NOMO-1 treated with DMSO at 0.1 percent for 48 hours (cell line): Measurements from ENCODE around the gene SLC12A4.
A peak's percentile ranks its signal among the peaks of the same experiment; 100 is the strongest.
"Not testable (repeated sequence)": the region's sequence is repeated elsewhere in the genome, so short reads cannot be mapped to it uniquely, and the experiment has no call there.

Experiments used
- DNase-seq: peaks from one replicate; lab custom pipeline; 2025; ENCODE audit not compliant: unreplicated experiment; lab: John Stamatoyannopoulos, UW

The SLC12A4 gene

DNA sequence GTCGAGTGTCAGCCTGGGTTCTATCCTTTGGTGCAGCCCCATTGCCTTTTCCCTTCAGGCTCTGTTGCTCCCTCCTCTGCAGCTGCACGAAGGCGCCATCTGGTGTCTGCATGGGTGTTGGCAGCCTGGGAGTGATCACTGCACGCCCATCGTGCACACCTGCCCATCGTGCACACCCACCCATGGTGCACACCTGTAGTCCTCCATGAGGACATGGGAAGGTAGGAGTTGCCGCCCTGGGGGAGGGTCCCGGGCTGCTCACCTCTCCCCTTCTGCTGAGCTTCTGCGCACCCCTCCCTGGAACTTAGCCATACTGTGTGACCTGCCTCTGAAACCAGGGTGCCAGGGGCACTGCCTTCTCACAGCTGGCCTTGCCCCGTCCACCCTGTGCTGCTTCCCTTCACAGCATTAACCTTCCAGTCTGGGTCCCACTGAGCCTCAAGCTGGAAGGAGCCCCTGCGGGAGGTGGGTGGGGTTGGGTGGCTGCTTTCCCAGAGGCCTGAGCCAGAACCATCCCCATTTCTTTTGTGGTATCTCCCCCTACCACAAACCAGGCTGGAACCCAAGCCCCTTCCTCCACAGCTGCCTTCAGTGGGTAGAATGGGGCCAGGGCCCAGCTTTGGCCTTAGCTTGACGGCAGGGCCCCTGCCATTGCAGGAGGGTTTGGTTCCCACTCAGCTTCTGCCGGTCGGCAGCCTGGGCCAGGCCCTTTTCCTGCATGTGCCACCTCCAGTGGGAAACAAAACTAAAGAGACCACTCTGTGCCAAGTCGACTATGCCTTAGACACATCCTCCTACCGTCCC is 39.7 kb downstream of the SLC12A4 start:
- peak; percentile 35 for DNase-seq

DNA sequence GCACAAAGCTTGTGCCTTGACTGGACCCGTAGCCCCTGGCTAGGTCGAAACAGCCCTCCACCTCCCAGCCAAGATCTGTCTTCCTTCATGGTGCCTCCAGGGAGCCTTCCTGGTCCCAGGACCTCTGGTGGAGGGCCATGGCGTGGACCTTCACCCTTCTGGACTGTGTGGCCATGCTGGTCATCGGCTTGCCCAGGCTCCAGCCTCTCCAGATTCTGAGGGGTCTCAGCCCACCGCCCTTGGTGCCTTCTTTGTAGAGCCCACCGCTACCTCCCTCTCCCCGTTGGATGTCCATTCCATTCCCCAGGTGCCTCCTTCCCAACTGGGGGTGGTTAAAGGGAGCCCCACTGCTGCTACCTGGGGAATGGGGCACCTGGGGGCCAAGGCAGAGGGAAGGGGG is 40.3 kb downstream of the SLC12A4 start:
- DNase-seq, result no peak

DNA sequence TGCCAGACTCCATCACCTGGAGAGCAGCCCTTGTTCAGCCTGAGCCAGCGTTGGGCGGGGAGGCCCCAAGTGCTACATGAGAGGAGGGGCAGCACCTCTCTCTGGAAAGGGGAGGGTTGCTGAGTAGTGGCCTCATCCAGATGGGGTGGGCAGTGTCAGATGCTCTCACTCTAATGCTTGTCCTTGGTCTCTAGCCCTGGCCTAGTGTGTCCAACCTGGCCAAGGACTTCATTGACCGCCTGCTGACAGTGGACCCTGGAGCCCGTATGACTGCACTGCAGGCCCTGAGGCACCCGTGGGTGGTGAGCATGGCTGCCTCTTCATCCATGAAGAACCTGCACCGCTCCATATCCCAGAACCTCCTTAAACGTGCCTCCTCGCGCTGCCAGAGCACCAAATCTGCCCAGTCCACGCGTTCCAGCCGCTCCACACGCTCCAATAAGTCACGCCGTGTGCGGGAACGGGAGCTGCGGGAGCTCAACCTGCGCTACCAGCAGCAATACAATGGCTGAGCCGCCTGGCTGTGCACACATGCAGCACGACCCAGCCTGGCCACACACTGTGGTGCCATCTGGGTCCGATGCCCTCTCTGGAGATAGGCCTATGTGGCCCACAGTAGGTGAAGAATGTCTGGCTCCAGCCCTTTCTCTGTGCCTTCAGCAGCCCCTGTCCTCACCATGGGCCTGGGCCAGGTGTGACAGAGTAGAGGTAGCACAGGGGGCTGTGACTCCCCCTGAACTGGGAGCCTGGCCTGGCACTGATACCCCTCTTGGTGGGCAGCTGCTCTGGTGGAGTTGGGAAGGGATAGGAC is 41.1 kb downstream of the SLC12A4 start:
- DNase-seq, result no peak

DNA sequence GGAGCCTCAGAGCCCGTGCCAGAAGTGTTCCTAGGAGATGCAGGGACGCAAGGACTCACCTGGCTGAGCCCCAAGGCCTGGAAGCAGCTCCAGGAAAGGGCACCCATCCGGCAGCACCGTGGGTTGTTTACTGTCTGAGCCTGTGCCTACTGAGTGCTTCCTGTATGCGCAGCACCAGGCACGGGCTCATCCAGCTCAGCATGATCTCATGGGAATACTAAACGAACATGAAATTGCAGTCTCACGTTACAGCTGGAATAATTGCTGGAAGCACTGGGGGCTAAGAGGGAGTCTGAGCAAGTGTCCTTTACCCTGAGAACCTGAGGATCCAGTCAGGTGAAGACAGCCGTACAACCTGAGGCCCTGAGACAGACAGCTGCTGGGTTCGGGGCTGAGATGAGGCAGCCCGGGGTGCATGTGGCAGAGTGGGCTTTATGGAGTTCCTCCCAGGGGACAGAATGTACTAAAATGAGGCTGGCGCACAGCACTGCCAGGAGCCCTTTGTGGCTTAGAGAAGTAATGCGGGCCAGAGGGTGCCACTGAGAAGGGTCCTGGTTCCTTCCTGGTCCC is 42.2 kb downstream of the SLC12A4 start:
- no peak for DNase-seq

DNA sequence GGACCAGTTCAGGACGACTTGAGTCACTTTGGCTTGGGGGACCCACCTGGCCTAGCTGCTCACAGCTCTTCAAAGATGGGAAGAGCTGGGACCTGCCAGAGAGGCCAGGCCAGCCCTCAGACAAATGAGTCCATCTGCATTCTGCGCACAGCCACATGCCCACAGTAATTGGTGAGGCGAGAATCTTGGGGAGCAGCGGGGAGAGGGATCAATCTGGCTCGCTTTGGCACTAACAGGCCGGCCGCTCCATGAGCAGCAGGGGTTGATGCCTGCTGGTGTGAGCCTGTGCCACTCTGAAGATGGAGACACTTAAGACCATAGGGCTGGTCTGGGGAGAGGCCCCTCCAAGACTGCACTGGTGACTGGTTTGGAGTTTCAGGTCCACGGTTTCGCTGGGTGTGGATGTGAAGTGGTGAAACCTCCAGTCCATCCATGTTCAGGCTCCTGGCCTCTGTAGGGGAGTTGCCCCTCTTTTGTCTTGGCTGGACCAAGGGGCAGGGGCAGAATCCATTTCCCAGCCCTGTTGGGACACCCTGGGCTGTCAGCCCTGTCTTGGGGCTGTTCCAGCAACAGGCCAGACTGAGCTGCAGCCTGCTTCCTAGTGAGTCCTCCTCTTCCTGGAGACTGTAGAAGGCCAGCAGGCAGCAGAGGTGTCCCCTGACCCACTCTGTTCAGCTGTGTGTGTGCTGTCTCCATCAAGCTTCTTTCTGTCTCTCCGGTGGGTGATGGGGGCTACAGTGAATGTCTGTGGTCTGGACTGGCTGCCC is 44.1 kb downstream of the SLC12A4 start:
- DNase-seq, result no peak

DNA sequence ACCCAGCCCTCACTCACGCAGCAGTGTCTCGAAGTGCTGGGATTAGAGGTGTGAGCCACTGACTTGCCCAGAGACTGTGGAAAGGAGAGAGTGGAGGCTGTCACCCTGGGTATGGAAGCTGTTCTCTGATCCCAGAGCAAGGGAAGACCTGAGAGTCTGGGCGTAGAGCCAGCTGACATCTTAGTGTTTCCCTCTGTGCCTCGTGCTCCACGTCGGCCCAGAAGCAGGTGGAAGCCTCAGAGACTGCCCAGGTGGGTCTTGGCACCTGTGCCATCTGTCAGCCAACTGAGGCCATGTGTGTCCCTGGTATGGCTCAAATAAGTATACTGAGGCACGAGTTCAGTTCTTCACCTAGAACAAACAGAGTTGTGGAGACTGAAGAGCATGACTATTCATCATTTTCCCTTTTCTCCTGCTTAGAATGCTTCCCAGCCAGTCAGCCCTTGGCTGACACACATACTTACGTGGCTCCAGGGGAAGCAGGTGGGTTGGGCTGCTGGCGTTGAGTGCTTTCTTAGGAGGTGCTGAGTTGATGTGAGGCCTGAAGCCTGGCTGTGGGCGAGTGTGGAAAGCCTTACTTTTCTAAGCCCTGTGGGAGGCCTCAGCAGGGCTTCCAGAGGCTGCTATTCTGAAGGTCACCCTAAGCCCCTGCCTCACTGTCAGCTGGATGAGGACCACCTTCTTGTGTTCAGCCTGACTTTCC is 44.9 kb downstream of the SLC12A4 start:
- DNase-seq, result no peak

DNA sequence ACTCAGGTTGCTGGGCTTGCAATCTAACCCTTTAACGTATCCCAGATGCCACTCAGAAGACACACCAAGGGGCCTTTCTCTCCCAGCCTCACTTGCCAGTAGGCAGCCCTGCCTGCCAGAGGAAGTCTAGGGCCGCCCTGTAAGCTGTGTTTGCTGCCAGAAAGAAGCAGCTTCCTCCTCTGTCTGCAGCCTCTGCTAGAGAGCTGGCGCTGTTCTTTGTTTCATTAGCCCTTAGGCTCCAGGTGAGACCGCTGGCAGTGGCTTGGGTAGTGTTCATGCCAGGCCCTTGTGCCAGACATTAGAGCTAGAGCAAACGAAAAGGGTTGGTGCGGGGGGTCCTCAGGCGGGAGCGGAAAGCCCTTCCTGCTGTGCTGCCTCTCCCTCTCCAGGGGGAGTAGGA is 45.7 kb downstream of the SLC12A4 start:
- DNase-seq, result no peak

DNA sequence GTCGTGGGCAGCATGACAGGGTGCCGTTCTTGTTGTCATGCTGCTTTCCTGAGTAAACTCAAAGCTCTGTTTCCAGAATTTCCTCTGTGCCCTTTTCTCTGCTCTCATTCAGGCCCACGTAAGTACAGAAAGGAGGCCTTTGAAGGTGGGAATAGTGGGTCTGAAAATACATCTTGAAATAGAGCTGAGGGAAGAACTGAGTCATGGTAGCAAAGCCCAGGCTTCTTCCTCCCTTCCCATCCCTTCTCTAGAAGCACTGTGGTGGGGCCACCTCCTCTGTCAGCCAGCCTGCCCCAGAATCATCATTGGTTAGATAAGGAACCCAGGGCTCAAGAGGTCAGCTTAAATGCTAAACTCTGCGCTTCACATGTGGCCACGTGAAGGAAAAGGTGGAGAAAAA is 46.2 kb downstream of the SLC12A4 start:
- DNase-seq, result no peak

DNA sequence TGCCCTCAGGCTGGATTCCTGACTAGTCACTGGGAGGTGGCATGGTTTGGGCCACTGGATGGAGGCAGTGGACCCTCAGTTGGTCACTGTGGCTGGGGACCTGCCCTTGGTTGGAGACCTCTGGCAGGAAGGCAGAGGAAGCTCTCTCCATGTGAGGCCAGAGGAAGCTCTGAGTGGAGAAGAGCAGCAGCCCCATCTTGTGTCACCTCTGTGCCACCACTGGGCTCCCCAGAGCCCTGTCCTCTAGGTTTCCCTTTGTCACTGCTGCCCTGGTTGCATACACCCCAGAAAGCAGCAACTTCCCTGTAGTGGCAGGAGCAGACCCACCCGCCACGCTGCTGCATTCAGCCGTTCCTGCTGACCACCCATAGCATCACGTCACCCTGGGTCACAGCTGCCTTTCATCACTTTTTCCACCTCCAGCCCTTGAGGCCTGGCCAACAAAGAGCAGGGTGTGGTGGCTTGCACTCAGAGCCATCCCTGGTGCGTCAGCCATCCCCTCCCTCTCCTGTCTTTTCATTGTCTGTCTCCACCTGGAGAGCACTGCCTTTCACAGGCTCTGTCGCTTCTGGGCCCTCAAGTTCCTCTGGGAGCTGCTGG is 48.7 kb downstream of the SLC12A4 start:
- DNase-seq, result no peak

DNA sequence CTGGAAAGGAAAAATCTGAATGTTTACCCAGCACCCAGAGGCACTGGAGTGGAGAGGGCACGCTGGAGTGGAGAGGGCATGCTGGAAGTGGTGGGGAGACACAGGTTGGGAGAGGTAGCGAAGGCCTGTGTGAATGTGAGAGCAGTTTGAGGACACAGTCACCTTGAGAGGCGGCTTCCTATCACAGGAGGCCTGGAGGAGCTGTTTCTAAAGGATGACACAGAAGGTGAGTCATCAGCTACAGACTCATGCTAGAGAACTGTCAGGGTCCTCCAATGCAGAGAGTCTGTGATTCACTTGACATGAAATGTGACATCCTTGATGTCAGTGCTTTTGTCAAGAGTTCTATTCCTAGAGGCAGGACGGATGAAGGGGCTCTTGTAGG is 50.6 kb downstream of the SLC12A4 start:
- no peak for DNase-seq

DNA sequence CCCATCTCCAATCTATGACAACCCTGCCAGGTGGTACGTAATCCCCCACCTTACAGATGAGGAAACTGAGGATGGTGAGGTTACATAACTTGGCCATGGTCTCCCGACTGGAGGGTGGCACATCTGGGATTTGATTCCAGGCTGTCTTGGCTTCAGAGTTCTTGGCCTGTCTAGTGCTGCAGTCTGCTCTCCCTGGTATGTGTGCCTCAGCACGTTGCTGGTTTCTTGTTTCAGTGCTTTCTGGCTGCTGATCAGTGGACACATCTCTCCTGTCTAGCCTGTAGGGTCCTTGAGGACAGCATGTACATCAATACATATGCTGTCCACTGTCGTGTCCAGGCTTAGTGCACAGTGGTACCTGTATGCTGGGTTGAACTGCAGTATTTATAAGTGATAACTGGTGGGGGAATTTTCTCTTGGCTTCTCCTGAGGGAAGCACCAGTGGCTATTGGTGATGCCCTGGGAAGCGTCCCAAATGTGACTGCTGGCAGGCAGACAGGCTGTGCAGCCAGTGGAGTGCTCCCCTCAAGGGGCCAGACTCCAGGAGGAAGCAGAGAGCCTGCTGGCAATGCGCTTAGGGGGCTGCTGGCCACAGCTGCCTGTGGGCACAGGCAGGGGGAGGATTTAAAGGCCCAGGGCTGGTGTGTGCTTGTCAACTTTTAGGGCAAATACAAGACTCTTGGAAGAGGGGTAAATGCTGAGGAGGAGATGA is 51.1 kb downstream of the SLC12A4 start:
- DNase-seq, result no peak

DNA sequence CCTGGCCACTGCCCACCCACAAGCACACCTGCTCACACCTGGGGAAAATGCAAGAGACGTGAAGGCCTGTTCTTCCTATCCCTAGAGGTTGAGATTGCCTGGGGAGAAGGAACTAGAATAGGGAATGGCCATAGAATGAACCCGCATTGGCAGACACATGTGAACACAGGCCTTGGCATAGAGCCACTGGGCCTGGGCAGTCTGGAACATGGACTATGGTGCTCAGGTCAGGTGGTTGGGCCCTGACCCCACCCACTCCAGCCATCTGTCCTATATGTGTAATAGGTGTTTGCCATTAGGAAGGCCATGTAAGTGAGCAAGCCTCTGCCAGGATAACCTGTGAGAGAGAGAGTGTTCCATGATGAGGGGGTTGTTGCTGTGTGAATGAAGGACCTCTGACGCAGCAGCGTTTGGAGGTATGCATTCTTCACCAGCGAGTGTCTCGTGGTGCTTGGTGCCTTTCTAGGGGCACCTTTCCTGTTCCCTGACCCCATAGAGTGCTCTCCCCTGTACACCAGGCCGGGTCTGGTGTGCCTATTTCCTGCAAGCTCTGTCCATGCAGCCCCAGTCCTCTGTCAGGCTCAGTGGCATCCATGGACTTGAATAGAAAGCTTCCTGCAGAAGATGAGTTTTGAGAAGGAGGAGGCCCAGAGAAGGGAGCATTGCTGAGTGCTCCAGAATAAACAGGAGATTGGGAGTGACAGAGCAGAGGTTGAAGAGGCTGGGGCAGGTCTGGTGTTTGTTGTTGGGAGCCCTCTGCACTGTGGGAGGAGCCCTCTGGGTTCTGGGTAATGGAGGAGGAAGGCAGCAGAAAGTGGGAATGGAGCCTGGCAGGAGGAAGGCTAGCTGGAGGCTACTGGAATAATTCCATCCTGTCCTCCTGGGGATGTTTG is 52.4 kb downstream of the SLC12A4 start:
- DNase-seq, result no peak

DNA sequence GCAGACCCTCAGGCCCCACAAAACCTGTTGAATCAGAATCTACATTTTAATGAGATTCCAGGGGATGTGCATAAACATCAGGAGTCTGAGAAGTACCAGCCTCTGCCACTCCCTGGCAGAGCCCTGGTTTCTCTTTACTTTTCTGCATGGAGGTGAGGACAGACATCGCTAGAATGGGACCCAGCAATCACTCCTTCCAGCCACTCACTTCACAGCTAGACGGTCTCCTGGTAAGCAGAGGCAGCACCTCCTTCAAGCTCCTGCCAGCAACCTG is 53.0 kb downstream of the SLC12A4 start:
- not testable (repeated sequence) for DNase-seq

DNA sequence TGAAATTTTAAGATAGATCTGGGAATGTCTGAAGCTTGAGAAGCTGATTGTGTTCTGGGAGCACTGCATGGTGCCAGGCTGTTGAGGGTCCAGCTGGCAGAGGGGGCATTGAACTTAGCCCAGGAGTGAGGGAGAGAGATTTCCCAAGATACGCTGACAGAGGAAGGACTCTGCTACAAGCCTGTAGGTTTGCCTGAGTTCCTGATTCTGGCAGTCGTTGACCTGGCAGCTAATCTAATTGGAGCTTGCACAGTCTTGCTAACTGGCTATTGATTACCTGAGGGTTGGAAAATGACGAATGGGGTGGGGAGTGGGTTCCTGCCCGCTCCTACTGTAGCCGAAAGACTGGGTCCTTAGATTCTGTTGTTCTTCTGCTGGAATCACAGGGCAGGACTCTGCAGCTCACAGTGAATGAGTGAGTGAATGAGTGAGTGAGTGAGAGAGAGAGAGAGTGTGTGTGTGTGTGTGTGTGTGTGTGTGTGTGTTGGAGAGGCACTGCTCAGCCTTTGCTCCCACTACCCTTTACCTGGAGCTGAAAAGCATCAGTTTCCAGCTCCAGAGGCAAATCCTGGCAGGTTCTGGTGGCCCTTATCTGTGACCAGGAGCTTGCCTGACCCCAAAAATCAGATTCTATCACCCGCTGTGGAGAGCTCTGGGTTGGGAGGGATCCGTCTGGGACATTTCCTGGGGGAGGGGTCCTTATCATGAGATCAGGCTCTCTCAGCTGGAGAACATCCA is 53.5 kb downstream of the SLC12A4 start:
- DNase-seq, result no peak

DNA sequence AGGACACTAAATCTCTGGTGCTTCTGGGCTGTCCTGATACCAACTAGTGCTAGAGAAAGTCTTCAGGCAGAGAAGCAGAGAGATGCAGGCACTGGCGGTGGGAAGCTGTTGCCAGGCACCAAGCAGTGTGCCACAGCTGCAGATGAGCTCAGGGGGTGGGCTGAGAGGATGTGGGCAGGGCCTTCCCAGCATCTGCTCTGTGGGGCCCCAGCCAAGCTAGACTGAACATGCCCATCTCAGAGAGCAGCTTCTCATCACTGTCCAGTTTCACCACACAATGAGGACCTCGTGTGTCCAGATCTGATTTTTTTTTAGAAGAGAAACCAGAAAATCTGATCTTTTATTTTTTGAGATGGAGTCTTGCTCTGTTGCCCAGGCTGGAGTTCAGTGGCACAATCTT is 58.3 kb downstream of the SLC12A4 start:
- no peak for DNase-seq

DNA sequence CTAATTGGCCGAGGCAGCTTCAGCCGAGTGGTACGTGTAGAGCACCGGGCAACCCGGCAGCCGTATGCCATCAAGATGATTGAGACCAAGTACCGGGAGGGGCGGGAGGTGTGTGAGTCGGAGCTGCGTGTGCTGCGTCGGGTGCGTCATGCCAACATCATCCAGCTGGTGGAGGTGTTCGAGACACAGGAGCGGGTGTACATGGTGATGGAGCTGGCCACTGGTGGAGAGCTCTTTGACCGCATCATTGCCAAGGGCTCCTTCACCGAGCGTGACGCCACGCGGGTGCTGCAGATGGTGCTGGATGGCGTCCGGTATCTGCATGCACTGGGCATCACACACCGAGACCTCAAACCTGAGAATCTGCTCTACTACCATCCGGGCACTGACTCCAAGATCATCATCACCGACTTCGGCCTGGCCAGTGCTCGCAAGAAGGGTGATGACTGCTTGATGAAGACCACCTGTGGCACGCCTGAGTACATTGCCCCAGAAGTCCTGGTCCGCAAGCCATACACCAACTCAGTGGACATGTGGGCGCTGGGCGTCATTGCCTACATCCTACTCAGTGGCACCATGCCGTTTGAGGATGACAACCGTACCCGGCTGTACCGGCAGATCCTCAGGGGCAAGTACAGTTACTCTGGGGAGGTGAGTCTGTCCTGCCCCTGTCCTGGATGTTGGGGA is 59.2 kb downstream of the SLC12A4 start:
- DNase-seq, result no peak

DNA sequence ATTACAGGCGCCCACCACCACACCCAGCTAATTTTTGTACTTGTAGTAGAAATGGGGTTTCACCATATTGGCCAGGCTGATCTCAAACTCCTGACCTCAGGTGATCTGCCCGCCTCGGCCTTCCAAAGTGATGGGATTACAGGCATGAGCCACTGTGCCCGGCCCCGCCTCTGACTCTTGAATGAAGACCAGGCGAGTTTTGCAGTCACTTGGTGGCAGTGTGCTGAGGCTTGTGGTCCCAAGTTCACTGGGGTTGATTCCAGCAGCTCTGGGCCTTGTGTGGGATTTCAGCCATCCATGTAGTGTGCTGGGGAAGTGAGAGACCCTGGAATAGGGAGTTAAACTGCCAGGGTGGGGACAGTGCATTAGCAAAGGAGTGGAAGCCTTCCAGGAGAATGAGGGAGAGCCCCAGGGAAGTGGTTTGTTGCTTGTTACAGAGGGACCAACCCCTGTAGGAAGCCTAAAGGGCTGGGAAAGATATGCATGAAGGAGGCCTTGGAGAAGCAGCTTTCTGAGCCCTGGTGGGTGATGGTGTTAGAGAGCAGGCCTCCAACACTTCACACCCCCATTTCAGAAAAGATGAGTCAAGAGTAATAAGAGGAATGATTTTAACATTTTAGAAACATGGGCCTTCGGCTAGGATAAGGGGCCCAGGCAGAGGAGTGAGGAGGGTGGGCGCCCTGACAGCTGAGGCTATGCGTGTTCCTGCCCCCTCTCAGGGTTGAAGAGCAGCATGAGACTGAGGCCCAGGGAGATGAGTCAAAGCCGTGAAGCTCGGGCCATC is 60.8 kb downstream of the SLC12A4 start:
- no peak for DNase-seq
